ENCODE data around the gene UBL4A.

UBL4A gene

GRCh38 chrX:154444755-154445246 lies 41.6 kb downstream of the UBL4A start:
- TF ChIP-seq ZFP3 (CRISPR knock-in tag; IDR thresholded peaks at IDR 0.05) = no peak
- no peak for TF ChIP-seq ZNF70 (CRISPR knock-in tag; IDR thresholded peaks at IDR 0.05)
- TF ChIP-seq CSDC2 (CRISPR knock-in tag; IDR thresholded peaks at IDR 0.05) = no peak
- no peak for TF ChIP-seq CREB5 (CRISPR knock-in tag; IDR thresholded peaks at IDR 0.05; ENCODE audit: low read depth)
- TF ChIP-seq POU6F1 (CRISPR knock-in tag; IDR thresholded peaks at IDR 0.05; ENCODE audit: borderline replicate concordance, low read depth) = no peak
- TF ChIP-seq PPARA (CRISPR knock-in tag; IDR thresholded peaks at IDR 0.05; ENCODE audit: borderline replicate concordance) = no peak
- TF ChIP-seq TCF4 (CRISPR knock-in tag; IDR thresholded peaks at IDR 0.05; ENCODE audit: borderline replicate concordance) = no peak
- no peak for TF ChIP-seq TSHZ2 (CRISPR knock-in tag; IDR thresholded peaks at IDR 0.05)
- TF ChIP-seq ARNTL (CRISPR knock-in tag; IDR thresholded peaks at IDR 0.05; ENCODE audit: borderline replicate concordance, low read depth) = no peak
- no peak for TF ChIP-seq RARB (CRISPR knock-in tag; IDR thresholded peaks at IDR 0.05)
- TF ChIP-seq ISL1 (CRISPR knock-in tag; IDR thresholded peaks at IDR 0.05) = no peak
- no peak for TF ChIP-seq GLIS3 (CRISPR knock-in tag; IDR thresholded peaks at IDR 0.05)
- TF ChIP-seq ZFP30 (CRISPR knock-in tag; IDR thresholded peaks at IDR 0.05) = no peak
- TF ChIP-seq OSR1 (CRISPR knock-in tag; IDR thresholded peaks at IDR 0.05) = no peak
- no peak for TF ChIP-seq ZC3H10 (CRISPR knock-in tag; IDR thresholded peaks at IDR 0.05)
- TF ChIP-seq ZNF565 (CRISPR knock-in tag; conservative IDR thresholded peaks at IDR 0.05; ENCODE audit: low read depth) = no peak
- no peak; the same call in 2 of the 3 replicates for ATAC-seq

GRCh38 chrX:154443992-154444754 lies 42.2 kb downstream of the UBL4A start, which contains the start of gene FAM50A:
Gene FAM50A (plus strand): TSS chrX:154444141. CDS start chrX:154444236, 95 bp downstream.
- no peak for TF ChIP-seq ESRRG (CRISPR knock-in tag; IDR thresholded peaks at IDR 0.05)
- TF ChIP-seq CSRNP3 (CRISPR knock-in tag; IDR thresholded peaks at IDR 0.05) = no peak
- no peak for TF ChIP-seq PATZ1 (CRISPR knock-in tag; IDR thresholded peaks at IDR 0.05; ENCODE audit: borderline replicate concordance)
- TF ChIP-seq BACH2 (CRISPR knock-in tag; IDR thresholded peaks at IDR 0.05; ENCODE audit: borderline replicate concordance) = no peak
- TF ChIP-seq ZC3H10 (CRISPR knock-in tag; IDR thresholded peaks at IDR 0.05) = no peak
- no peak for TF ChIP-seq ZNF8 (CRISPR knock-in tag; IDR thresholded peaks at IDR 0.05)
- no peak for TF ChIP-seq POU6F1 (CRISPR knock-in tag; IDR thresholded peaks at IDR 0.05; ENCODE audit: borderline replicate concordance, low read depth)
- TF ChIP-seq CREB5 (CRISPR knock-in tag; IDR thresholded peaks at IDR 0.05; ENCODE audit: low read depth) = no peak
- ATAC-seq = peak; percentile 74

All from SK-N-SH treated with all-trans-retinoic acid at 6 μM for 48 hours (cell line).